Activated naive CD8-positive, alpha-beta T cell treated with anti-CD3 and anti-CD28 coated beads, Interleukin-2, amount 50 U/mL, for 24 hours (primary cell): ENCODE results near the gene VPS50.
"Not testable (repeated sequence)": the region's sequence is repeated elsewhere in the genome, so short reads cannot be mapped to it uniquely, and the experiment has no call there.

Experiments
- ATAC-seq: fragments of 150-1000 bp; cut with Tn5 transposase; one replicate; pipeline ENCODE4 v1.10.0; 2021
- DNase-seq: peaks from one replicate; pipeline ENCODE4 v3.0.0; 2021
- H3K27ac Mint-ChIP-seq: one replicate; pipeline ENCODE4 v1.8.0; 2021; ENCODE audit warnings: mild to moderate bottlenecking, mixed read lengths
- H3K27me3 Mint-ChIP-seq: one replicate; pipeline ENCODE4 v1.8.0; 2021; ENCODE audit warnings: mixed read lengths
- H3K36me3 Mint-ChIP-seq: one replicate; pipeline ENCODE4 v1.8.0; 2021; ENCODE audit warnings: low read depth, mixed read lengths
- H3K4me1 Mint-ChIP-seq: one replicate; pipeline ENCODE4 v1.8.0; 2021; ENCODE audit warnings: mixed read lengths
- H3K4me3 Mint-ChIP-seq: one replicate; pipeline ENCODE4 v1.8.0; 2021; ENCODE audit warnings: mild to moderate bottlenecking, moderate library complexity, mixed read lengths
- H3K9me3 Mint-ChIP-seq: one replicate; pipeline ENCODE4 v1.8.0; 2021; ENCODE audit warnings: mixed read lengths

VPS50 gene

GRCh38 chr7:93332172-93332571 is 100.0 kb downstream of the VPS50 start:
- no peak for DNase-seq
- H3K9me3 Mint-ChIP-seq = no peaks in the 10 kb centered on the region
- no peaks in the 10 kb centered on the region for H3K4me1 Mint-ChIP-seq
- ATAC-seq = no peak
- H3K27ac Mint-ChIP-seq = no peak overlapping the region
- H3K4me3 Mint-ChIP-seq = no peak overlapping the region
- H3K27me3 Mint-ChIP-seq = no peaks in the 10 kb centered on the region
- H3K36me3 Mint-ChIP-seq = peaks cover 13% of the 10 kb centered on the region

- Mint-ChIP-seq H3K36me3 (peaks cover 41% of the 10 kb centered on the region), H3K27me3 (no peaks in the 10 kb centered on the region), H3K4me1 (no peaks in the 10 kb centered on the region), H3K4me3 (no peak overlapping the region), H3K9me3 (peaks cover 4% of the 10 kb centered on the region), H3K27ac (no peak overlapping the region)
- DNase-seq (no peak), ATAC-seq (no peak)
Measured at GRCh38 chr7:93337052-93337451, 104.9 kb downstream of the VPS50 start.

- peaks cover 34% of the 10 kb centered on the region for H3K36me3 Mint-ChIP-seq
- H3K27ac Mint-ChIP-seq, H3K9me3 Mint-ChIP-seq, DNase-seq, H3K4me3 Mint-ChIP-seq, H3K4me1 Mint-ChIP-seq, ATAC-seq, H3K27me3 Mint-ChIP-seq: not testable (repeated sequence)
Measured at GRCh38 chr7:93342178-93342577, 110.0 kb downstream of the VPS50 start.

GRCh38 chr7:93350338-93350737 is 118.2 kb downstream of the VPS50 start:
- H3K4me1 Mint-ChIP-seq = peaks cover 3% of the 10 kb centered on the region
- peaks cover 10% of the 10 kb centered on the region for H3K36me3 Mint-ChIP-seq
- H3K27ac Mint-ChIP-seq = peak overlapping the region; percentile 27
- DNase-seq (no peak), ATAC-seq (peak; percentile 49)
- no peaks in the 10 kb centered on the region for H3K9me3 Mint-ChIP-seq
- H3K27me3 Mint-ChIP-seq = no peaks in the 10 kb centered on the region
- no peak overlapping the region for H3K4me3 Mint-ChIP-seq

GRCh38 chr7:93352881-93353280 is 120.7 kb downstream of the VPS50 start:
- no peak overlapping the region for H3K27ac Mint-ChIP-seq
- DNase-seq (no peak), ATAC-seq (no peak)
- no peaks in the 10 kb centered on the region for H3K9me3 Mint-ChIP-seq
- no peak overlapping the region for H3K4me3 Mint-ChIP-seq
- peaks cover 3% of the 10 kb centered on the region for H3K4me1 Mint-ChIP-seq
- peaks cover 10% of the 10 kb centered on the region for H3K36me3 Mint-ChIP-seq
- no peaks in the 10 kb centered on the region for H3K27me3 Mint-ChIP-seq

- DNase-seq = no peak
- peaks cover 12% of the 10 kb centered on the region for H3K36me3 Mint-ChIP-seq
- H3K4me3 Mint-ChIP-seq = no peak overlapping the region
- H3K27me3 Mint-ChIP-seq = no peaks in the 10 kb centered on the region
- H3K9me3 Mint-ChIP-seq = no peaks in the 10 kb centered on the region
- H3K4me1 Mint-ChIP-seq = peaks cover 3% of the 10 kb centered on the region
- ATAC-seq = no peak
- H3K27ac Mint-ChIP-seq = no peak overlapping the region
Measured at GRCh38 chr7:93354815-93355214, 122.6 kb downstream of the VPS50 start.

GRCh38 chr7:93359520-93360198 is 127.5 kb downstream of the VPS50 start:
- no peaks in the 10 kb centered on the region for H3K27me3 Mint-ChIP-seq
- H3K27ac Mint-ChIP-seq = no peak overlapping the region
- no peaks in the 10 kb centered on the region for H3K9me3 Mint-ChIP-seq
- DNase-seq (no peak), ATAC-seq (no peak)
- no peaks in the 10 kb centered on the region for H3K4me1 Mint-ChIP-seq
- peaks cover 8% of the 10 kb centered on the region for H3K36me3 Mint-ChIP-seq
- no peak overlapping the region for H3K4me3 Mint-ChIP-seq

- Mint-ChIP-seq H3K36me3 (peaks cover 7% of the 10 kb centered on the region), H3K4me3 (no peak overlapping the region), H3K9me3 (no peaks in the 10 kb centered on the region), H3K27me3 (no peaks in the 10 kb centered on the region), H3K4me1 (no peaks in the 10 kb centered on the region), H3K27ac (no peak overlapping the region)
- ATAC-seq (no peak), DNase-seq (no peak)
Measured at GRCh38 chr7:93361853-93362252, 129.7 kb downstream of the VPS50 start.

- Mint-ChIP-seq H3K9me3 (peaks cover 6% of the 10 kb centered on the region), H3K4me3 (no peak overlapping the region), H3K27ac (no peak overlapping the region), H3K27me3 (peaks cover 7% of the 10 kb centered on the region), H3K4me1 (no peaks in the 10 kb centered on the region), H3K36me3 (no peaks in the 10 kb centered on the region)
- ATAC-seq (no peak), DNase-seq (no peak)
Measured at GRCh38 chr7:93364806-93365205, 132.6 kb downstream of the VPS50 start.

- no peak for ATAC-seq
- H3K27ac Mint-ChIP-seq = no peak overlapping the region
- H3K4me3 Mint-ChIP-seq = no peak overlapping the region
- peaks cover 6% of the 10 kb centered on the region for H3K9me3 Mint-ChIP-seq
- DNase-seq = no peak
- no peaks in the 10 kb centered on the region for H3K36me3 Mint-ChIP-seq
- no peaks in the 10 kb centered on the region for H3K4me1 Mint-ChIP-seq
- H3K27me3 Mint-ChIP-seq = peaks cover 7% of the 10 kb centered on the region
Measured at GRCh38 chr7:93365341-93365740, 133.2 kb downstream of the VPS50 start.

- Mint-ChIP-seq H3K27ac (no peak overlapping the region), H3K4me3 (no peak overlapping the region), H3K36me3 (no peaks in the 10 kb centered on the region), H3K9me3 (peaks cover 6% of the 10 kb centered on the region), H3K4me1 (no peaks in the 10 kb centered on the region), H3K27me3 (peaks cover 9% of the 10 kb centered on the region)
- DNase-seq (no peak), ATAC-seq (no peak)
Measured at GRCh38 chr7:93366816-93367215, 134.7 kb downstream of the VPS50 start.

- no peak overlapping the region for H3K4me3 Mint-ChIP-seq
- no peaks in the 10 kb centered on the region for H3K36me3 Mint-ChIP-seq
- H3K4me1 Mint-ChIP-seq = no peaks in the 10 kb centered on the region
- H3K27ac Mint-ChIP-seq = no peak overlapping the region
- no peak for ATAC-seq
- H3K9me3 Mint-ChIP-seq = peaks cover 6% of the 10 kb centered on the region
- peaks cover 9% of the 10 kb centered on the region for H3K27me3 Mint-ChIP-seq
- DNase-seq = no peak
Measured at GRCh38 chr7:93367254-93367653, 135.1 kb downstream of the VPS50 start.

- H3K4me3 Mint-ChIP-seq, H3K27ac Mint-ChIP-seq, H3K4me1 Mint-ChIP-seq, H3K9me3 Mint-ChIP-seq, DNase-seq, H3K36me3 Mint-ChIP-seq, ATAC-seq: not testable (repeated sequence)
- peaks cover 17% of the 10 kb centered on the region for H3K27me3 Mint-ChIP-seq
Measured at GRCh38 chr7:93370937-93371336, 138.8 kb downstream of the VPS50 start.

- Mint-ChIP-seq H3K27me3 (peaks cover 13% of the 10 kb centered on the region), H3K36me3 (no peaks in the 10 kb centered on the region), H3K9me3 (peaks cover 6% of the 10 kb centered on the region), H3K4me3 (no peak overlapping the region), H3K27ac (no peak overlapping the region), H3K4me1 (no peaks in the 10 kb centered on the region)
- no peak for DNase-seq
- no peak for ATAC-seq
Measured at GRCh38 chr7:93373537-93373936, 141.4 kb downstream of the VPS50 start.

GRCh38 chr7:93374345-93374940 is 142.3 kb downstream of the VPS50 start:
- ATAC-seq = no peak
- H3K4me3 Mint-ChIP-seq = no peak overlapping the region
- no peak for DNase-seq
- peaks cover 10% of the 10 kb centered on the region for H3K27me3 Mint-ChIP-seq
- H3K27ac Mint-ChIP-seq = no peak overlapping the region
- H3K36me3 Mint-ChIP-seq = no peaks in the 10 kb centered on the region
- H3K4me1 Mint-ChIP-seq = no peaks in the 10 kb centered on the region
- H3K9me3 Mint-ChIP-seq = no peaks in the 10 kb centered on the region
